Type B pancreatic cell (in vitro differentiated cells): ENCODE results near the gene GGT5. TPM values are rescaled to one million over a fixed set of nuclear protein-coding genes. Genes with fewer than 3 reads are reported as not detected.
"Not testable (repeated sequence)": the region's sequence is repeated elsewhere in the genome, so short reads cannot be mapped to it uniquely, and the experiment has no call there.

Experiments used
- DNase-seq: peaks from one replicate; pipeline ENCODE4 v3.0.0; 2021; ENCODE audit warnings: mixed read lengths; ENCODE audit not compliant: unreplicated experiment; ENCODE audit errors: extremely low spot score
- H3K27ac Mint-ChIP-seq: 2 replicates; pipeline ENCODE4 v1.8.0; 2021; ENCODE audit warnings: mild to moderate bottlenecking, mixed read lengths
- H3K27me3 Mint-ChIP-seq: 2 replicates; pipeline ENCODE4 v1.8.0; 2021; ENCODE audit warnings: mixed read lengths
- H3K36me3 Mint-ChIP-seq: 2 replicates; pipeline ENCODE4 v1.8.0; 2021; ENCODE audit warnings: mixed read lengths
- H3K4me1 Mint-ChIP-seq: one replicate; pipeline ENCODE4 v1.8.0; 2021; ENCODE audit warnings: mixed read lengths; ENCODE audit not compliant: unreplicated experiment
- H3K4me3 Mint-ChIP-seq: 2 replicates; pipeline ENCODE4 v1.8.0; 2021; ENCODE audit warnings: mild to moderate bottlenecking, mixed read lengths
- H3K9me3 Mint-ChIP-seq: 2 replicates; pipeline ENCODE4 v1.8.0; 2021; ENCODE audit warnings: mixed read lengths
- CTCF ChIP-seq: fragments of 200-600 bp; sonication (generic); conservative IDR thresholded peaks from 2 replicates; pipeline ENCODE4 v1.5.0; 2021; ENCODE audit warnings: antibody characterized with exemption, mild to moderate bottlenecking
- total RNA-seq: library from RNA; stranded (reverse); gene quantifications from 2 replicates; pipeline ENCODE4 v1.2.1, GENCODE V29; 2021; ENCODE audit warnings: low replicate concordance

The GGT5 gene
- total RNA-seq, 1 donor from 2014 or later: 0.80 TPM

- no peak for DNase-seq
- Mint-ChIP-seq H3K36me3 (no peaks in the 10 kb centered on the region), H3K9me3 (no peaks in the 10 kb centered on the region), H3K27me3 (no peaks in the 10 kb centered on the region), H3K27ac (no peak overlapping the region), H3K4me1 (no peaks in the 10 kb centered on the region), H3K4me3 (no peak overlapping the region)
- TF ChIP-seq CTCF: no peak
Observed at GRCh38 chr22:24185001-24185500, 59.8 kb downstream of the GGT5 start.

GRCh38 chr22:24184057-24184798 is 60.7 kb downstream of the GGT5 start:
- Mint-ChIP-seq H3K4me1 (no peaks in the 10 kb centered on the region), H3K36me3 (no peaks in the 10 kb centered on the region), H3K4me3 (no peak overlapping the region), H3K27me3 (no peaks in the 10 kb centered on the region), H3K27ac (no peak overlapping the region), H3K9me3 (no peaks in the 10 kb centered on the region)
- no peak for DNase-seq
- TF ChIP-seq CTCF: no peak

GRCh38 chr22:24183321-24184031 is 61.4 kb downstream of the GGT5 start:
- Mint-ChIP-seq H3K27me3 (no peaks in the 10 kb centered on the region), H3K9me3 (no peaks in the 10 kb centered on the region), H3K27ac (no peak overlapping the region), H3K4me1 (no peaks in the 10 kb centered on the region), H3K36me3 (no peaks in the 10 kb centered on the region), H3K4me3 (no peak overlapping the region)
- no peak for DNase-seq
- TF ChIP-seq CTCF: no peak

GRCh38 chr22:24182900-24183246 is 62.0 kb downstream of the GGT5 start:
- H3K9me3 Mint-ChIP-seq, H3K36me3 Mint-ChIP-seq, H3K27ac Mint-ChIP-seq, DNase-seq, H3K4me3 Mint-ChIP-seq, H3K27me3 Mint-ChIP-seq, H3K4me1 Mint-ChIP-seq: not testable (repeated sequence)

GRCh38 chr22:24181996-24182899 is 62.6 kb downstream of the GGT5 start:
- Mint-ChIP-seq H3K27me3 (no peaks in the 10 kb centered on the region), H3K4me3 (no peak overlapping the region)
- no peak for DNase-seq

More at GRCh38 chr22:24181996-24182899, 62.6 kb downstream of the GGT5 start:
- Mint-ChIP-seq H3K4me1 (no peaks in the 10 kb centered on the region), H3K9me3 (no peaks in the 10 kb centered on the region), H3K27ac (no peak overlapping the region), H3K36me3 (no peaks in the 10 kb centered on the region)
- TF ChIP-seq CTCF: peak; percentile 54
